ENCODE measurements around the gene QSOX1.

The QSOX1 gene

GRCh38 chr1:180179162-180179957, 24.7 kb downstream of the QSOX1 start:
- H2AFZ ChIP-seq (ENCODE audit: low read depth, low read length) = no peak overlapping the region
- no peaks in the 10 kb centered on the region for H3K4me1 ChIP-seq (ENCODE audit: insufficient read depth, low read length)
- H3K4me3 ChIP-seq (ENCODE audit: low read length) = no peak overlapping the region
- no peaks in the 10 kb centered on the region for H3K9me3 ChIP-seq (ENCODE audit: low read length)
- no peaks in the 10 kb centered on the region for H3K27me3 ChIP-seq (ENCODE audit: insufficient read depth, low read length)
- H3K36me3 ChIP-seq (ENCODE audit: insufficient read depth, low read length) = peaks cover 2% of the 10 kb centered on the region

DNA sequence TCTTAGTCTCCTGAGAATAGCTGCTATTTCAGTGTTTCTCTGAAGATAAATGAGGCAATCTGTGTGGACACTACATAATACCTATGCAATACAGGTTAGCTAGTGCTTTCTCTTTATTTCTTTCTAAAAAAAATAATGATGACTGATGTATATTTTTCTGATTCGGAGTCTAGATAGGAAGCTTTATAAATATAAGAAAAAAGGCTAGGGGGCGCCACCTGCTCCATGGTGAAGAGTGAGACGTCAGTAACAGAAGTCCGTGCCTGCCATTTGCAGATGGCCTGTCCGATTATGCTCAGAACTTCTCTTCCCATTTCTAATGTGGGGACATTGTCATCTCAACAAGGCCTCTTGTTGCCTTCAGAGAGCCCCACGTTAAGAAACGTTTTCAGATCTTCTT, 26.4 kb downstream of the QSOX1 start:
- H2AFZ ChIP-seq (ENCODE audit: low read depth, low read length) = no peak overlapping the region
- H3K27me3 ChIP-seq (ENCODE audit: insufficient read depth, low read length) = no peaks in the 10 kb centered on the region
- H3K4me1 ChIP-seq (ENCODE audit: insufficient read depth, low read length) = no peaks in the 10 kb centered on the region
- no peaks in the 10 kb centered on the region for H3K9me3 ChIP-seq (ENCODE audit: low read length)
- H3K4me3 ChIP-seq (ENCODE audit: low read length) = no peak overlapping the region
- peaks cover 8% of the 10 kb centered on the region for H3K36me3 ChIP-seq (ENCODE audit: insufficient read depth, low read length)

- no peaks in the 10 kb centered on the region for H3K9me3 ChIP-seq (ENCODE audit: low read length)
- H3K36me3 ChIP-seq (ENCODE audit: insufficient read depth, low read length) = peaks cover 9% of the 10 kb centered on the region
- no peaks in the 10 kb centered on the region for H3K4me1 ChIP-seq (ENCODE audit: insufficient read depth, low read length)
Measured at GRCh38 chr1:180181996-180182642, 27.4 kb downstream of the QSOX1 start.

DNA sequence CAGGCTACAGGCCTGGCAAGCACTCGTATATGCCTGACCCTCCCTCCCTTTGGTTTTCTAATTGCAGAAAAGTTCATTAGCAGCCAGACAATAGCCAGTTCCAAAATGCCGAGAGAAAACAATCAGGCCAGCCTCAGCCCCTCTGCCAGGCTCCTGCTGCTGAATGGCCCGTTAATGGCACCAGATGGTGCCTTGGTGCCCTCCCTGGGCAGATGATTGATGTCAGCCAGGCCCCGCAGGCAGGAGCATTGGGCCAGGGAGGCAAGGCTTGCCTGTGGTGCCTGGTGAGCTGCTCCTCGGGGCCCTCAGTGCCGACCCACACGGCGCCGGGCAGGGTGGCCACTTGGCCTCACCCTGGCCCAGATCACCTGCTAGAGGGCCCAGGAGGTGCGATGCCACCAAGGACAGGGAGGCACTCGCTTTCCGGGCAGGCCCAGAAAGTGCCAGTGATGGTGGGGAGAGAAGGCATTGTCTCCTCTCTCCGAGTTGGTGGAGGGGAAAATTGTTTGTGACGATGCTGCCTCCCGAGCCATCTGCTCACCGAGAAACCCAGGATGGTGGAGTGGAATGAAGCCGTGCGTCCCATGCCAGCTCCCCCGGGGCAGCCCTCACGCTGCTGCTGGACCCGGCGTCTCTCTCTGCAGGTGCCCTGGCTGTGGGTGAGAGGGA, 28.1 kb downstream of the QSOX1 start:
- H3K4me3 ChIP-seq (ENCODE audit: low read length) = no peak overlapping the region

More at GRCh38 chr1:180181996-180182642, 27.4 kb downstream of the QSOX1 start:
- no peak overlapping the region for H2AFZ ChIP-seq (ENCODE audit: low read depth, low read length)
- no peak overlapping the region for H3K4me3 ChIP-seq (ENCODE audit: low read length)
- H3K27me3 ChIP-seq (ENCODE audit: insufficient read depth, low read length) = no peaks in the 10 kb centered on the region

DNA sequence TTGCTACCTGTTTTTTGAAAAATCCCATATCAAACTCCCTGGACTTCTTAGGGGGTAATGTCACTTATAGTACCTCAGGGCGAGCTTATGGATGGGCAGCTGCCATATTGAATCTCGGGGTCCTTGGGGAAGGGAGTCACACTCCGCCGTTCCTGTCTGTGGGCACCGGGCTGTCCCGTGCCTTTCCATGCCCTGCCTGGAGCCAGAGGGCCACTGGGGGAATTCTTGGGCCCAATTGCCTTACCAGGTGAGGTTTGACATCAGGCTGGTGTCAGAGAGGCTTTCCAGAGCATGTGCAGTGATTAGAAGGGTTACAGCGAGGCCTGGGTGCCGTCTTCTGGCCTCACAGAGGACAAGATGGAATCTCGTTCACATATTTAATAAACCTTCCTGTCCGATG, 28.8 kb downstream of the QSOX1 start:
- Histone ChIP-seq H3K9me3 (ENCODE audit: low read length) (no peaks in the 10 kb centered on the region), H3K36me3 (ENCODE audit: insufficient read depth, low read length) (peaks cover 9% of the 10 kb centered on the region), H3K27me3 (ENCODE audit: insufficient read depth, low read length) (no peaks in the 10 kb centered on the region), H2AFZ (ENCODE audit: low read depth, low read length) (no peak overlapping the region), H3K4me3 (ENCODE audit: low read length) (no peak overlapping the region), H3K4me1 (ENCODE audit: insufficient read depth, low read length) (no peaks in the 10 kb centered on the region)

More for the DNA sequence above, 28.1 kb downstream of the QSOX1 start:
- Histone ChIP-seq H3K4me1 (ENCODE audit: insufficient read depth, low read length) (no peaks in the 10 kb centered on the region), H3K27me3 (ENCODE audit: insufficient read depth, low read length) (no peaks in the 10 kb centered on the region), H2AFZ (ENCODE audit: low read depth, low read length) (no peak overlapping the region), H3K9me3 (ENCODE audit: low read length) (no peaks in the 10 kb centered on the region), H3K36me3 (ENCODE audit: insufficient read depth, low read length) (peaks cover 9% of the 10 kb centered on the region)

- H3K36me3 ChIP-seq (ENCODE audit: insufficient read depth, low read length) = peaks cover 9% of the 10 kb centered on the region
- no peaks in the 10 kb centered on the region for H3K27me3 ChIP-seq (ENCODE audit: insufficient read depth, low read length)
- H3K9me3 ChIP-seq (ENCODE audit: low read length) = no peaks in the 10 kb centered on the region
- H3K4me3 ChIP-seq (ENCODE audit: low read length) = no peak overlapping the region
- no peaks in the 10 kb centered on the region for H3K4me1 ChIP-seq (ENCODE audit: insufficient read depth, low read length)
- H2AFZ ChIP-seq (ENCODE audit: low read depth, low read length) = no peak overlapping the region
Measured at GRCh38 chr1:180184041-180184440, 29.4 kb downstream of the QSOX1 start.

DNA sequence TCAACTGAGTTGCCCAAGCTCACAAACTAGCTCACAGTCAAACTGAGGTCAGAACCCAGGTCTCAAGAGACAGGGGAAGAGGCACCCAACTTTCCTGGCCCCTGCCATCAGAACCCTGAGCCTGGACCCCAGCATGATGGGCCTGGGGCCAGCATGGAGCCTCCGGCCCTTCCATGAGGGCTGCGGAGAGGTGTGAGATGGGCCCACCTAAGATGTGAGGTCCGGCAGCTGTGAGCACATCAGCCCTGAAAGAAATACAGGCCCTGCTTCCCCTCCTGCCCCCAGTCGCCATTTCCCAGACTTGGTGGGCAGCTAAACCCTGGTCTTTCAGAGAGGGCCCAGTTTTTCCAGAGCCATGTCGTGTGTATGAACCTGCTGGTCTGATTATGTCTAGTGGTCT, 30.6 kb downstream of the QSOX1 start:
- Histone ChIP-seq H3K4me1 (ENCODE audit: insufficient read depth, low read length) (no peaks in the 10 kb centered on the region), H3K36me3 (ENCODE audit: insufficient read depth, low read length) (peaks cover 9% of the 10 kb centered on the region), H2AFZ (ENCODE audit: low read depth, low read length) (no peak overlapping the region), H3K27me3 (ENCODE audit: insufficient read depth, low read length) (no peaks in the 10 kb centered on the region), H3K9me3 (ENCODE audit: low read length) (no peaks in the 10 kb centered on the region), H3K4me3 (ENCODE audit: low read length) (no peak overlapping the region)

DNA sequence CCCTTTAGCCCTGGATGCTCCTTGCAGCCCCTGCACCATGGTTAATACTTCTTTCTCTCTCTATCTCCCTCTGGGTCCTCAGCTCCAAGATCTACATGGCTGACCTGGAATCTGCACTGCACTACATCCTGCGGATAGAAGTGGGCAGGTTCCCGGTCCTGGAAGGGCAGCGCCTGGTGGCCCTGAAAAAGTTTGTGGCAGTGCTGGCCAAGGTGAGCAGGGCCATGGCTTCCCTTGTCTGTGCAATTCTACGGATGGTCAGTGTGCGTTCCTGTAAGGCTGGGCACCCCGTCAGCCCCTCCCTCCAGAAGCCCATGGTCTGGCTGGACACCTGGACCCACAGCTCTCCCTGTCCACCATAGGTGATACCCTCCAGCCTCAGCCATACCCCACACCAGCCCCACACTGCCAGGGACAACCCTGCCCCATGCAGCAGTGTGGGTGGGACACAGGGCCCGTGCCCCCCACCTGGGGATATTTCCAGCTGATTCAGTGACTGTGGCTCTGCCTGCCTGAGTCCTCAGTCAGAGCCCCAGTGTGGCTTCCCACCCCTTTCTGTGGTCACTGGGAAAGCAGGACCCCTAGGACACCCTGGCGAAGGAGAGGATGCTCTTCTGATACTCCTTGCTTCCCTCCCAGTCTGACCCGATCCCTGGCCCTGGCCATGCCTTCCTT, 31.4 kb downstream of the QSOX1 start:
- Histone ChIP-seq H3K36me3 (ENCODE audit: insufficient read depth, low read length) (peaks cover 11% of the 10 kb centered on the region), H3K4me3 (ENCODE audit: low read length) (no peak overlapping the region), H2AFZ (ENCODE audit: low read depth, low read length) (no peak overlapping the region), H3K9me3 (ENCODE audit: low read length) (no peaks in the 10 kb centered on the region), H3K27me3 (ENCODE audit: insufficient read depth, low read length) (no peaks in the 10 kb centered on the region), H3K4me1 (ENCODE audit: insufficient read depth, low read length) (no peaks in the 10 kb centered on the region)

DNA sequence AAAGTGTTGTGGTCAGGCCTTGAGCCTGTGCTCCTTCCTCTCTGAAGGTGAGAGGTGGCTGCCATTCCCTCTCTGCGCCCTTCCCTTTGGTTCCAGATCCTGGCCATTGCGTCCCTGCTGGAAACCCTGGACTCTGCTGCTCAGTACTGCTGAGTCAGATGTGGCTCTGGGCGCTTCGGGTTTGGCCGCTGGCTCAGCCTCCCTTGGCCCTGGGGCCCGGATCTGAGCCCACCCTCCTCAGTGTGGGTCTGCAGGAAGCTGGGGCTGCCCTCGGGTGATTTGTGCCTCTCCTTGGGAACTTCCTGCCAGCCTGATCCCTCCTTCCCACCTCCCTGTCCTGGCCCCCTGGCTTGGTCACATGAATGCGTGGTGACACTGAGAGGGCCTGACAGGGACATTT, 32.2 kb downstream of the QSOX1 start:
- no peak overlapping the region for H2AFZ ChIP-seq (ENCODE audit: low read depth, low read length)
- no peak overlapping the region for H3K4me3 ChIP-seq (ENCODE audit: low read length)
- H3K4me1 ChIP-seq (ENCODE audit: insufficient read depth, low read length) = no peaks in the 10 kb centered on the region
- peaks cover 10% of the 10 kb centered on the region for H3K36me3 ChIP-seq (ENCODE audit: insufficient read depth, low read length)
- H3K27me3 ChIP-seq (ENCODE audit: insufficient read depth, low read length) = no peaks in the 10 kb centered on the region
- H3K9me3 ChIP-seq (ENCODE audit: low read length) = no peaks in the 10 kb centered on the region

DNA sequence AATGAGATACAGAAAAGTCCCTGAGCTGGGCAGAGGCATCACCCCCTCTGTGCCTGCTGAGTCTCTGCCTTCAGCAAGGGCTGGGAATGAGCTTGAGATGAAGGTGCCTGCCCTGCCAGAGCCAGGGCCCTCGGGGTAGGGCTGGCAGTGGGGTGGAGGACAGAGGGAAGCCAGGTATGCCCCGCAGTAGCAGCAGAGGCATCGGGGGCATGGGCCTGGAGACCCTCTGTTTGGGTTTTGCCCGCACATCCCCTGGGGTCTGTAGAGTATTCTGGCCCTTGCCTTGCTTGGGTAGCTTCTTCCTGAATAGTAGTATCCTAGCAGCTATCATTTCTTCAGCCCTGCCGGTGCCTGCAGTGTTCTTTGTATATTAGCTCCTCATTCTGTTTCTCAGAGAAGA, 33.0 kb downstream of the QSOX1 start:
- no peak overlapping the region for H2AFZ ChIP-seq (ENCODE audit: low read depth, low read length)
- peaks cover 9% of the 10 kb centered on the region for H3K36me3 ChIP-seq (ENCODE audit: insufficient read depth, low read length)
- no peaks in the 10 kb centered on the region for H3K9me3 ChIP-seq (ENCODE audit: low read length)
- H3K27me3 ChIP-seq (ENCODE audit: insufficient read depth, low read length) = no peaks in the 10 kb centered on the region
- no peaks in the 10 kb centered on the region for H3K4me1 ChIP-seq (ENCODE audit: insufficient read depth, low read length)
- H3K4me3 ChIP-seq (ENCODE audit: low read length) = no peak overlapping the region

DNA sequence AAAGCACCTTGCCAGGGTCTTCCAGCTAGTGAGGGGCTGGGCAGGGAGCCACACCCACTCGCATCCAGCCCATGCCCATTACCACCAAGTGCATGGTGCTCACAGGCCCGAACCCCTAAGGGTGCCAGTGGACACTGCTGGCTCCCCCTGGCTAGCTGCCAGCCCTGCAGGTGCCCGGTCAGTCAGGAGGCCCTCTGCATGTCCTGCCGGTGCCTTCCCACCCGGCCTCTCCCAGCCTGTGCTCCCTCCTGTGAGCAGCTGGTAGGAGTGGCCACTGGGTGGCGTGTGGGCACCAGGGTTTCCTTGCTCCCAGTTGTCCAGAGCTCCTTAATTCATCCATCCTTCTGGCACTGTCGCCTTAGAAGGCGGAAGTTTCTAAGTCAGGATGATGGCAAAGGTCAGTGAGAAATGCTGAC, 33.4 kb downstream of the QSOX1 start:
- Histone ChIP-seq H3K36me3 (ENCODE audit: insufficient read depth, low read length) (peaks cover 9% of the 10 kb centered on the region), H3K4me1 (ENCODE audit: insufficient read depth, low read length) (no peaks in the 10 kb centered on the region), H3K4me3 (ENCODE audit: low read length) (no peak overlapping the region), H2AFZ (ENCODE audit: low read depth, low read length) (no peak overlapping the region), H3K9me3 (ENCODE audit: low read length) (no peaks in the 10 kb centered on the region), H3K27me3 (ENCODE audit: insufficient read depth, low read length) (no peaks in the 10 kb centered on the region)

- Histone ChIP-seq H3K36me3 (ENCODE audit: insufficient read depth, low read length) (peaks cover 9% of the 10 kb centered on the region), H3K27me3 (ENCODE audit: insufficient read depth, low read length) (no peaks in the 10 kb centered on the region), H2AFZ (ENCODE audit: low read depth, low read length) (no peak overlapping the region), H3K4me1 (ENCODE audit: insufficient read depth, low read length) (no peaks in the 10 kb centered on the region), H3K4me3 (ENCODE audit: low read length) (no peak overlapping the region), H3K9me3 (ENCODE audit: low read length) (no peaks in the 10 kb centered on the region)
Measured at GRCh38 chr1:180188684-180189175, 34.1 kb downstream of the QSOX1 start.

- Histone ChIP-seq H3K27me3 (ENCODE audit: insufficient read depth, low read length) (no peaks in the 10 kb centered on the region), H2AFZ (ENCODE audit: low read depth, low read length) (no peak overlapping the region), H3K9me3 (ENCODE audit: low read length) (no peaks in the 10 kb centered on the region), H3K4me1 (ENCODE audit: insufficient read depth, low read length) (no peaks in the 10 kb centered on the region), H3K36me3 (ENCODE audit: insufficient read depth, low read length) (peaks cover 9% of the 10 kb centered on the region), H3K4me3 (ENCODE audit: low read length) (no peak overlapping the region)
Measured at GRCh38 chr1:180190091-180190490, 35.4 kb downstream of the QSOX1 start.

Data from neuron (in vitro differentiated cells).